Erythroblast (primary cell): ENCODE results near the gene NEDD8.

ENCODE experiments used
- DNase-seq, 2 experiments: peaks; one replicate each; lab custom pipeline; 2025; lab: John Stamatoyannopoulos, UW
- GATA1 ChIP-seq: IDR thresholded peaks from 2 replicates; pipeline ENCODE4 v1.6.1; 2011; ENCODE audit warnings: low read depth, mild to moderate bottlenecking, control low read depth, low read length, moderate library complexity
- POLR2A ChIP-seq: IDR thresholded peaks from 2 replicates; pipeline ENCODE4 v1.6.1; 2011; ENCODE audit warnings: mild to moderate bottlenecking, low read length

NEDD8 gene

GRCh38 chr14:24177041-24177825, 54.9 kb downstream of the NEDD8 start:
- TF ChIP-seq POLR2A (no peak), GATA1 (no peak)
- DNase-seq, result no peak

- no peak for DNase-seq
- TF ChIP-seq POLR2A (no peak), GATA1 (no peak)
Observed at GRCh38 chr14:24176599-24176998, 55.6 kb downstream of the NEDD8 start.

GRCh38 chr14:24172871-24173281, 59.3 kb downstream of the NEDD8 start:
- DNase-seq, result no peak
- TF ChIP-seq GATA1 (no peak), POLR2A (no peak)

GRCh38 chr14:24172261-24172860, 59.8 kb downstream of the NEDD8 start:
- TF ChIP-seq POLR2A, result no peak
- no peak for TF ChIP-seq GATA1
- DNase-seq, result no peak

- TF ChIP-seq POLR2A (peak; percentile 27), GATA1 (no peak)
- peak; percentile 62 to 82 for DNase-seq
Observed at GRCh38 chr14:24171422-24172260, 60.5 kb downstream of the NEDD8 start, which contains the start of gene REC8. Gene REC8, plus strand, starts transcription at chr14:24172080. Its CDS starts 473 bp downstream, at chr14:24172553.

GRCh38 chr14:24167469-24168114, 64.6 kb downstream of the NEDD8 start:
- TF ChIP-seq POLR2A (no peak), GATA1 (no peak)
- peak in 1 of 2 experiments; percentile 61 for DNase-seq
